ENCODE results near the gene MANF.

DNA sequence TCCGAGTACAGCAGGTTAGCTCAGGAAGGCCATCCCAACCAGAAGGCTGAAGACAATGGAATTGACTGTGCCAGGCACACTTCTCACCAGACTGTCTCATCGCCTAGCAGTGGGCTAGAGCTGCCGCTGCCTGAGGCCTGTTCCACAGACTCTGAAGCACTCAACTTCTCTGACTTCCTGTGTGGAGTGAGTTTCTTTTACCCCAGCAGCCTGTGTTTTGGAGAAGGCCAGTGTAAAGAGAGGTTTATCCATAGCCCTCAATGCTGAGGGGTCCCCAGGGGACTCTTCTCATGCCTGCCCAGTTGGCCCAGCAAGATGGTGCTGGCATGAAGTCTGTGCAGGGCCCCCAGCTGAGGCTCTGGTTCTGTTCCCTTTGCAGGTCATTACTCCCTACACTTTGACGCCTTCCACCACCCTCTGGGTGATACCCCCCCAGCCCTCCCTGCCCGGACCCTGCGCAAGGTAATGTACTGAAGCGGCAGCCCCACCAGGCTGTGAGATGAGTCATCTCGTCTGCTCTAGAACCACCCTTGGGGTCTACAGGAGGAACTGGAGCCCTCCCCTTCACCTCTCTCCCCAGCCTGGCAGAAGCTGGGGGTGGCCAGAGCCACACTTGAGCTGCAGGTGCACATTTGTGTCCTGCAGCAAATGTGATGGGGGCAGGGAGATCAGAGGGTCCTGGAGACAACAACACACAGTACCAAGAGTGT, 5.2 kb upstream of the MANF start:
- TF ChIP-seq, protein P1, sequence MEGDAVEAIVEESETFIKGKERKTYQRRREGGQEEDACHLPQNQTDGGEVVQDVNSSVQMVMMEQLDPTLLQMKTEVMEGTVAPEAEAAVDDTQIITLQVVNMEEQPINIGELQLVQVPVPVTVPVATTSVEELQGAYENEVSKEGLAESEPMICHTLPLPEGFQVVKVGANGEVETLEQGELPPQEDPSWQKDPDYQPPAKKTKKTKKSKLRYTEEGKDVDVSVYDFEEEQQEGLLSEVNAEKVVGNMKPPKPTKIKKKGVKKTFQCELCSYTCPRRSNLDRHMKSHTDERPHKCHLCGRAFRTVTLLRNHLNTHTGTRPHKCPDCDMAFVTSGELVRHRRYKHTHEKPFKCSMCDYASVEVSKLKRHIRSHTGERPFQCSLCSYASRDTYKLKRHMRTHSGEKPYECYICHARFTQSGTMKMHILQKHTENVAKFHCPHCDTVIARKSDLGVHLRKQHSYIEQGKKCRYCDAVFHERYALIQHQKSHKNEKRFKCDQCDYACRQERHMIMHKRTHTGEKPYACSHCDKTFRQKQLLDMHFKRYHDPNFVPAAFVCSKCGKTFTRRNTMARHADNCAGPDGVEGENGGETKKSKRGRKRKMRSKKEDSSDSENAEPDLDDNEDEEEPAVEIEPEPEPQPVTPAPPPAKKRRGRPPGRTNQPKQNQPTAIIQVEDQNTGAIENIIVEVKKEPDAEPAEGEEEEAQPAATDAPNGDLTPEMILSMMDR (IDR thresholded peaks at IDR 0.05) = no peak
- TF ChIP-seq POLR2AphosphoS5 (IDR thresholded peaks at IDR 0.05) (no peak), POLR2A (IDR thresholded peaks at IDR 0.05) (no peak)
